IPS DF 19.7 (cell line): ENCODE measurements around the gene PCED1B.

Experiments used
- DNase-seq: peaks from one replicate; pipeline ENCODE4 v3.0.0-alpha.2; 2013; ENCODE audit warnings: low read depth, low spot score

The PCED1B gene

DNA sequence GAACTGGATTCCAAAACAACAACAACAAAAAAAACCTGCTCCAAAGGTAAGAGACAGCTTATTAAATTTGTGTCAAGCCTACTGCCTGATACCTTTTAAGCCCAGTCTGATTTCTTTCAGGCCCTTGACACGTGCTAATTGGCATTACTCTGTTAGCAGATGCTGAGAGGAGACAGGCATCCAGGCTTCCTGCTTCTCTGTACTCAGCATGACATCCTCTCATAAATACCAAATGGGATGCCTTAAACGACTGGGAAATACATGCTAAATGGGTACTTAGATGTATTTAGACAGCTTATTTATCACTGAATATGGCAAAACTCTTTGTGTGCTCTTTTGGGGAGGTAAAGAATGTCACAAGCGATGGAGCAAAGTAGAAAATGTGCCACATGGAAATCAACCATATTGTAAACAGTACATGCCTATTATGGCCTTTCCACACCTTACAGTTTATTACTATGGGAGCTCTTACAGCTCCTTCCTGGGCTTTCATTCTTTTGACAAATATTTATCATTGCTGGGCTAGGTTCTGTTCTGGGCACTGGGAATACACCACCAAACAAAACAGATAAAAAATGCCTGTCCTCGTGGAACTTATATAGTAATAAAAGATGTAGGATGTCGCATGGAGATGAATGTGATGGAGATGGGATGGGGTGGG is 11.5 kb upstream of the PCED1B start:
- no peak for DNase-seq

DNA sequence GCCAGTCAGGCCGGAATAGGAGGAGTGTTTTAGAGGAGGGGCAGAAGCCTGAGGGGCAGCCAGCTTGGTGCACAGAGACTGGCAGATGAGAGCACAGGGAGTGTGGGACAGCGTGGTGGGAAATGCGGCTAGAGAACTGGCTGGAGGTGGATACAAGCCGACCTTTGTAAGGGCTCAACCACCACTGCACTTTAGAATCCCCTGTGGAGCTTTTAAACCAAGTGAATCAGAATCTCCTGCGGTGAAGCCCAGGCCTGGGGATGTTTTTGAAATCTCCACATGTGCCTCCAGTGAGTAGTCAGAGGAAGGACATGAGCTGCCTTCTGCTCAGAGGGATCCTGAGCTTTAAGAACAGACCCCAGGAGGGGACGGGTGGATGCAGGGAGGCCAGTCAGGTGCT is 10.9 kb upstream of the PCED1B start:
- DNase-seq: no peak

DNA sequence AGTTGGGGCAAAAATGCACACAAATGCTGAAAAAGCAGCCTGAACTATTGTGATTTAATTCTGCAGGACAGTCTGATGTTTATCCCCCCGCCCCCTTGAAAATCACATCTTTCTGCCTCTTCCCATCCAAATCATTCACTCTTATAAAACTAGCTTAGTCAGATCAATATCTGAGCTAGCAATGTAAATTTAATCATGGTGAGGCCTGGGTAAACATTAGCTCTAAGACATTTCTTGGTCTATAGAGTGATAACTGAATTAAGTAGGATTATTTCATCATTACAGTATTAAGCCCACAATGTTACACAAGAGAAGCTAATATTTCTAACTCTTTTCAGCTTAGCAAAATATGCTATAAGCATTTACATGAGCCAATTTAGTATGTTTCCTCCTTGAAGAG is 9.1 kb upstream of the PCED1B start:
- no peak for DNase-seq

DNA sequence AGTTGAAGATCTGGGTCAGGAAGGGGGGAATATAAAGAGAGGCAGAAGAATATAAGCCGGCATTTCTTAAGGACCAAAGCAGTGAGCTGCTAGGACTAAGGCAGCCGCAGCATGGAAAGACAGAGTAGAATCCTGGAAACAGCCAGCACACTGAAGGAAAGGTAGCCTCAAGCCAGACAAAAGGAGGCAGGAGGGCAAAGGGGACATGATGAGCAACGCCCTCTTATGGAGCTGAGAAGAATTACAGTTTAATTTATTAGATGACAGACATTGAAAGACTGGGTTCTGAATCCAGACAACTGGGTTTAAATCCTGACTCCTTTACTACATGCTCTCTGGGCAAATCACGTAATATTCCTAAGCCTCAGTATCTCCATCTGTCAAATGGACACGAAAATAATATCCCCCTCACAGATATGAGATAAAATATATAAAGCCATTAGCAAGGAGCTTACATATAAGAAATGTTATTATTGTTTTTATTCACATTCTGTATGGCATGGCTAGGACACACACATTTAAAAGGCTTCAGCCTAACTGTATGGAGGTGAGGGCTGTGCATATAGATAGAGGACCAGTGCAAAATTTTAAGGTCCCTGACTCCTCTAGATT is 8.1 kb upstream of the PCED1B start:
- no peak for DNase-seq

DNA sequence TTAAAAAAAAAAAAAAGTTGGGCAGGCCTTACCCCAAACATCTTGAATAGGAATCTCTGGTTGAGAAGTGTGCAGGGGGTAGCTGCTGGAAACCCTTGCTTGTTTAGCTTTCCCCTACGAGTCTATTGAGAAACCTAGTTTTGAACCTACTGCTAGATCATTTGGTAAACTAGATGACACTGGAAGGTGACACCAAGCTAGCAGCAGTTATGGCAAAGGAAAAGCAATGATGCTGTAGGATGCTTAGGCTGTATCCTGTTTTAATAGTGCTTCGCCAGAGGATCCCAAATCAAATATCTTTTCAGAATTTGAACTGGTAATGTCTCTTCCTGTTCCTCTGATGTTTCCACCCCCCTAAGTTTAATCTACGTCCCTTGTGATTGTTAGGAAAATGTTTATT is 5.5 kb upstream of the PCED1B start:
- DNase-seq: no peak

DNA sequence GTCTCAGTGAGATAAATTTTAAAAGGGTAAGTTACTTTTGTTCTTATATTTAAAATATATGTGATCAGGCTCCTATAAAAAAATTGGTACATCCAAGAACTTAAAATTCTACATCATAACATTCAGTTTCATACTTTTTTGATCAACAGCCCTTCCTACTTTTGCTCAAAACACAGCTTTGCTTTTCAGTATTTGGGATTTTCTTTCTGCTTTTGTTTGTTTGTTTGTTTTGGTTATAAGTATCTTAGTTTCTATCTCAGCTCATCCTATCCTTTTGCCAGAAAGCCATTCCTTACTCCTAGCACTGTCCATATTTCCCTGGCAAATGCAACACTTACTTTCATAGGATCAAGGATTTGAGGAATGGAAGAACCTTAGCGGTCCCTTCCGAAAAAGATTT is 4.7 kb upstream of the PCED1B start:
- no peak for DNase-seq

DNA sequence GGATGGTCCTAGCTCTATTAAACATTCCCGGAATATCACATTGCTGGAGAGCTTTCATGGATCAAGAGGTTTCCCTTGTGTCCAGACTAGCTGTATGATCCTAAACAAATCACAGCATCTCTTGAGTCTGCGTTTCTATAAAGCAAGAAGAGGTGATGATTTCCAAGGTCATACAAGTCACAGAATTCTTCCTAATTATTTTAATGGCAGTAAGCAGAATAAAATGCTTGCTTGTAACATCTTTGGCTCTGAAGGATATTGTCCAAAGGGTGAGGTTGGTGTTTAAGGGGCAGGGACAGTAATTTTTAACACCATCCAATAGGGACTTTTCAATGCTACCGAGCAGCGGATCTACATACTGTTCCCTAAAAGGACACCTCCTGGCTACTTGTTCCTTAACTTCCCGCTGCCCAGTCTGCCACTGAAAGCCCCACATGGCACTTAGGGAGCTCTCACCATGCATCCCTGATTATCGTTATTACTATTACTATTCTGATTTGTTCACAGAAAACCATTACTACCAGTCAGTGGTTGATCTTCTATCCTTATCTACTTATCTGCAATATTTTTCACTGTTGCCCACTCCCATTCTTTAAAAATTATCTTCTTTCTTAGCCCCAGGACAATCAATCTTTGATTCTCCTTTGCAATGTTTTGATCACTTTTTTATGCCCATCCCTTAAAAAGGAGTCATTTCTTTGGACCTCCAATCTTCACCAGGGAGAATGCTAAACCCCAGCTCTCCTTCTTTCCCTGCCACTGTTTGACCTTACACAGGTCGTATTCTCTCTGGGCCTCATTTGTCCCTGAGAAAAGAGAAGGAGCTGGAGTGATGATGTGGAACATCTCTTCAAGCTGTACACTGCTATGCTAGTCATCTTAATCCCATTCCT is 4.0 kb upstream of the PCED1B start:
- no peak for DNase-seq

DNA sequence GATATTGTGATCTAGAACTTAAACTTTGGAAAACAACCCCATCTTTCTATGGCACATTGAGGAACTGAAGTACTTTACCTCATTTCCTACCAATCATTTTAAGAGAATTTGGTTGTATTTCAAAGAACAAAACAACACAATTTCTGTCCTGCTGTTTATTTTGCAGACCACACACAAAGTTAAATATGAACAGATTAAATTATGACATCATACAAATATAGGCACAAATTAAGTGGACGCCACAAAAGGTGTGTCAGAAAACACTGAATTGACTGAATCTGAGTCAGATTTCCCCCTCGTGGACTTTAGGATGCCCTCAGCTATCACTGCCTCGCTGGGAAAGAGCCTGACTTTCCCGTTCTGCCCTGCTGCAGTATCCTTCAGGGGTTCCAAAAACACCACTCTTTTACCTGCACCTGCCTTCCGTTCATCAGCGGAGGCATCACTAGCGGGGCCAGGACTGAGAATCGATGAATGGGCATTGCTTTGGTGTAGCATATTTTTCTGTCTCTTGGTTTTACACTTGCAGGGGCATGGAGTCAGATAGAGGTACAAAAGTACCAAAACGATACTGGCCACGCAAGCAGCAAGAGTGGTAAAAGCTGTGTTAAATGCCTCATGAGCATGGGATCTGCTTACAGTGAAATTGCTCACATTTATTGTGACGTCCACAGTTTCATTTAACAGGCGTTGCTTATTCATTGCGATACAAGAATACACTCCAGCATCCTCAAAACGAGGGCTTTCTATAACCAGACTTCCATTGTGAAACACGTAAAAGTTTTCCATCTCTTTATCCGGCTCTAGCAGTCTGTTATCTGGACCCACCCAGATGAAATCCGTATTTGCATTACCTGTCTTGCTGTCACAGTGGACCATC is 2.0 kb upstream of the PCED1B start:
- no peak for DNase-seq

DNA sequence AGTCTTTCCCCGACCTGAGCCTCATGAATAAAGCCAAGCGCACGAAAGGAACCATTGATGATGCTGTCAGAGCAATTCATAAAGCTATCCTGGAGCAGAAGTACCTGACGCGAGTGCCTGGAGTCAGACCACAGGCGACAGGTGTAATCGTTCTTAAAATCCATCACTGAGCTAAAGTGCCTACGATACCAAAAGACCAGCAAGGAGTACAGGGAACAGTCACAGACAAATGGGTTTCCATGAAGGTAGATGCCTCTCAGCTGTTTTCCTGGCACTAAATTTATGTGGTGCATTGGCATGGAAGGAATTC is 1.4 kb upstream of the PCED1B start:
- no peak for DNase-seq

DNA sequence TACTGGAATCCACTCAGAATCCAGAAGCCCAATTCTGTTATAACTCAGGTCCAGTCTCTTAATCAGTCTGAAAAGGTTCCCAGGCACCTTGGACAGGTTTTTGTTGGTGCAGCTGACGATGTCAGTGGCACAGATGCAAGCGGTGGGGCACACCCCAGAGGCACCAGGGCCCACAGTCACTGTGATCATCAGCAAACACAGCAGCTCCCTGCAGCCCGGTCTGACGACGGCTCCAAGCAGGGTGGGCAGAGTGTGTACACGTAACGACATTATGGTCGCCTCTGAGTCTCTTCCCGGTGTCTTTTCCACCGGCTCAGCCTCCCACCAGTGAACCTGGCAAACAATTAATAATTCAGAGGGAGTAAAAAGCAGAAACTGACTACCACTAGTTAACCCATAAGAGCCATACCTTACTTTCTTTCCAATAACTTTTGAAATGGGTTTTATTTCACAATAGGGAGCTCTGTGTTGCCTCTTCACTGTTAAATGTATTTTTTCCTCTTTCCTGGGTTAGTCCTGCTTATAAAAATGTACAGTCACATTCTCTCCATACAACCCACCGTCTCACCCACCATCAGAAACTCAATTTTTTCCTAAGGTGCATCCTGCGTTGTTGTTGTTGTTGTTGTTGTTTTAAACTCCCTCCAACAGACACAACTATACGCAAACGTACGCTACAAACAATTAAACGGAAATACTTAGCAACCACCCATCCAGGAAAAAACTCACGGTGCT is 521 bp upstream of the PCED1B start:
- DNase-seq: no peak

DNA sequence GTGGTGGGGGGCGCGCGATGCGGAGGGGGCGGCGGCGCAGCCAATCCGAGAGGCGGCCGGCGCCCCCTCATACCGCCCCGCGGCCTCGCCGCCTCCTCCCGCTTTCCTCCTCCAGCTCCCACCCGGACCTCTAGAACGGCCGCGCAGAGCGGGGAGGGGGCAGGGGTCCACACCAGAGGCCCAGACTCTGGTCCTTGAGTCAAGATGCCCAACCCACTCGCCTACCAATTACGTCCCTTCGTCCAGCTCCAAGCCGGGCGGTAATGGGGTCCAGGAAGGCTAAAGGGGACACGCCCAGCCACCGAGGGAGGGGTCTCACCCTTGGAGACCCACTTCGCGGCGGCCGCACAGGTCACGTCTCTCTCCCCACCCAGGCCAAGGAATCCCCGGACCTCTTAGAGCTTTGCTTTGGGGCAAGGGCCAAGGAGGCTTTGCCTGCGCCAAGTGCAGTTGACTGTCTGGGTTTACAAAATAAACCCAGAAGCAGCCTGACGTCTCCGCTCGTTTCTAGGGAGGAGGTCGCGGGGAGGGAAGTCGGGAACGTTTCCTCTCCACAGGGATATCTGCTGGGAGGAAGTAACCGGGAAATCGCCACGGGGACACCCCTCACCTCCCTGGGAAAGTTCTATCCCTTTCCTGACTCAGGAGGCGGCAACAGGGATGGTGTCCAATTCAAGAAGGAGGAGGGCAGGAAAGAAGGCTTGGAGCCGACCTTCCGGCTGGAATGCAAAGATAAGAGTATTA is 732 bp downstream of the PCED1B start:
- DNase-seq: no peak

DNA sequence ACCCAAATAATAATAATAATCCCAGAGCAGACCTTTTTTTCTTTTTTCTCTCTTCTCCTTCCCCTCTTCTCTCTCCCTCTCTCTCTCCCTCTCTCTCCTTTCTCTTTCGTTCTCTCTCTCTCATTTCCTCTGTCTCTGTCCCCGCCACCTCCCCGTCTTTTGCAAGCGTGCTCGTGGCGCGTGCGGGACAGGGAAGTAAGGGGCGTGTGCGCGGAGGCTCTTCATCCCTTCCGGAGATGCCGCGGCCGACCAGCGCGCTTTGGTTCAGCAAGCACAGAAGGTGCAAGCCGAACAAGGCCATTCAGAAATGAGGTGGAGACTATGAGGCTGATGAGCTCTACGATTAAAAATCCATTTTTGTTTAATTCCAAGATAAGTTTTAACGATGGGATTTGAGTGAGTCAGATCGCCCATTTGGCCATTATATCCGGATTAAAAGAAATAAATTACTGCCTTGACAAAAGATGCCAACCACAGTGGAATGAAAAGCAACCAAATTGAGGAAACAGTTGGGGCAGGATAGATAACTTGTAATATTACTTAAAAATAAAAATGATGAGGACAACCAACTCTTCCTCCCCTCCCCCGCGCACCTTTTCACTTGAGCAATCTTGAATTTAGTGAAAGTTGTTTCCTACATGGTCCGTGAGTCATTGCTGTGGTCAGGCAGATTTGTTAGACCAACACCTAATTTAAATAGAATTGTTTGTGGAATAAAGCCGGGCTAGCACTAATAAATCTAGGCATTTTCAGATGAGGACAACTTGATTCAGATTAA is 1.5 kb downstream of the PCED1B start:
- DNase-seq: no peak

DNA sequence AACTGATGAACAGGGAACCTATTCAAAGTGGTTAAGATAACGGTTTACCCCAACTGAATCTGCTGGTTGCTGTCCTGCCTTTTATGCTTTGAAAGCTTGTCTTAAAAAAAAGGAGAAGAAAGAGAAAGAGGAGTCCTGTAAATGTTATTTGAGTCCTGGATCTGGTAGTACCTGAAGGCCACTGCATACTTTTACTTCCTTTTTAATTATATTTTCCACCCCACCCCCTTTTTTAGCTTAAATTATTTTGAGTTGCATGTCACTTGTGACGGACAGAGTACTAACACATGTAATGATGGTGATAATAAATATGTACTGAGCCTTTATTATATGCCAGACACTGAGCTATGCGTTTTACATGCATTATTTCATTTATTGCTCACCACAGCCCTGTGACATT is 2.9 kb downstream of the PCED1B start:
- no peak for DNase-seq

DNA sequence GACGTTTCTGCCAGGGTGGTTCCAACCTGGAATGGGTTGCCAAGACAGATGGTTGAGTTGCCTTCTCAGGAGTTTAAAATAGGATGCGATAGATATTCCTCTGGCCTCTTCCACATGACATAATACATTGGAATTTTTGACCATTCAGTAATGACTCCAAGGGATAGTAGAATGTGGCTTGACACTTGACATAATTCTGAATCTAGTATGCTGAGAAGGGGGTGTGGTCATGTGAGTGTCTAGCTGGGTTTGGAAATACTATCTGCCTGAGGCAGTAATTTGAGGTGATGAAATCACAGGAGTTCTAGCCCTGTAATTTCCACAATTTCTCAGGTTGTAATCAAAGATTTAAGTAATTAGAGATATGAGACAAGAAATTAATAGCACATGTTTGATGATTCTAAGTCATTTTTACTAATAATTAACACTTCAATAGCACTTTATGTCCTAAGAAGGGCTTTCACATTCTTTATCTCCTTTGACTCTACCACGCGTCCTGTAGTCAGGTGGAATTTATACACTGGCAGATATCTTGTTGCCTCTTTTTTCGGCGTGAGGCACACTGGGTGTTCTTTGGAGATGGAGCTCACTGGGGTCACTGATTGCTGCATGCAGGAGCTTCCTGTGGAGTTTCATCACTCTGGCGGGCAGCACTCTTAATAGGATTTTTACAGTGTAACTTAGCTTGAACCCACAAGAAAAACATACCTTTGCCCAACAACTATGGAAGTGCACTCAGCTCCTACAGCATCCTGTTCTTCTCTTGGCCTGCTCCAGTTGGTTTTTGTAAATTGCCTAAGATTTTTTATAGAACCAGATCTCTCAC is 3.6 kb downstream of the PCED1B start:
- DNase-seq: no peak

DNA sequence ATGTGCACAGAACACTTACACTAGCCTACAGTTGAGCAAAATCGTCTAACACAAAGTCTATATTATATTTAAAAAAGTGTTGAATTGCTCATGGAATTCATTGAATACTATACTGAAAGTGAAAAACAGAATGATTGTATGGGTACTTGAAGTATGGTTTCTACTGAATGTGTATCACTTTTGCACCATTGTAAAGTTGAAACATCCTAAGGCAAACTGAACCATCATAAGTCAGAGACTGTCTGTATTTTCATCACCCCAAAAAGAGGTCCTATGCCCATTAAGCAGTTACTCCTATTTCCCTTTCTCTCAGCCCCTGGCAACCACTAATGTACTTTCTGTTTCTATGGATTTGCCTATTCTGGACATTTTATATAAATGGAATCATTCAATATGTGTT is 4.8 kb downstream of the PCED1B start:
- DNase-seq: no peak

DNA sequence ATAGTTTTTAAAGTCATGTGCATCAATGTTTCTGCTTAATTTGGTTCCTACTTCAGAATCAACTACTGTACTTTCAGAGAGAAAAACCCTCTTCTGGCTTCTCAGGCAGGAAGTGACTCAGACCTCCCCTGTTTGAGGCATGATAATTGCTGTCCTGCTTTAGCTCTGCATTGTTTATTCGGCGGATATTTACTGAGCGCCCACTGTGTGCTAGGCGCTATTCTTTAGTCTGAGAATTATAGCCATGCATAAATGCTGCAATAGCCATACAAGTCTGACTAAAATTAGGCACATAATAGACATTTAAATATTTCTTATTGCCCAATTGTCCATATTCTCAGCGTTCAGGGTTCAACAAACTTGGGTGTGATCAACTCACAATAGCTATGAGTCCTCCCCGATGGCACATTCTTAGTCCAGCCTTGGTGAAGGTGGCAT is 6.4 kb downstream of the PCED1B start:
- no peak for DNase-seq

DNA sequence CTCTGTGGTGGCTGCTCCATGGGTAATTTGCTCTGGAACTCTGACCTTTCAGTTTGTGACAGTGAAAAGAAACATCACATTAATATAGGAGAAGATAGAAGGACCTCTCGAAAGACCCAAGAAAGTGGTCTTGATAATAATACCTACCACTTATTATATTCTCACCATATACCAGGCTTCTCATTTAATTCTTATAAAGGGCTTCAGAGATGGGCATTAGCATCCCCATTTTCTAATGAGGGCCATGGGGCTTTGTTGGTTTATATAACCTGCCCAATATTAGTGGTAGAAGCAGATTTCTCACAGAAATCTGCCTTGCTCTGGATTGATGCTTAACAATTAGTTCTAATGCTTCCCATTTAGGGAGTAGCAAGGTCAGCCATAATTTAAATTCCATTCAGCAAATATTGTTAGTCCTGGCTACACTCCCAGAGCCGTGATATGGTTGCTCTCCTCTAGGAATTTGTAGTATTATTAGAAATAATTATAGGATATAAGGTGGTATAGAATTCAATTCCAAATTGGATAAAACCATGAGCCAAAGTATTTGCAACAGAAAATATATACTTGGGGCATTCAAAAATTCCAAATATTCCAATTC is 7.8 kb downstream of the PCED1B start:
- DNase-seq: no peak
